ENCODE results near the gene DLX2.

- TF ChIP-seq CTCF (IDR thresholded peaks at IDR 0.05) (no peak), POLR2A (IDR thresholded peaks at IDR 0.05) (no peak)
These were observed 37.6 kb downstream of the DLX2 start for GRCh38 chr2:172065111-172065510.
